HTERT RPE-1 (cell line): ENCODE data around the gene ALDH3A2.

Experiments
- in situ Hi-C: fragments of 300-500 bp; cut with MboI; formaldehyde crosslinking; loops from 4 replicates; pipeline ENCODE4 v1.14.3; 2020; ENCODE audit warnings: low sequenced_read_pairs

ALDH3A2 gene

DNA sequence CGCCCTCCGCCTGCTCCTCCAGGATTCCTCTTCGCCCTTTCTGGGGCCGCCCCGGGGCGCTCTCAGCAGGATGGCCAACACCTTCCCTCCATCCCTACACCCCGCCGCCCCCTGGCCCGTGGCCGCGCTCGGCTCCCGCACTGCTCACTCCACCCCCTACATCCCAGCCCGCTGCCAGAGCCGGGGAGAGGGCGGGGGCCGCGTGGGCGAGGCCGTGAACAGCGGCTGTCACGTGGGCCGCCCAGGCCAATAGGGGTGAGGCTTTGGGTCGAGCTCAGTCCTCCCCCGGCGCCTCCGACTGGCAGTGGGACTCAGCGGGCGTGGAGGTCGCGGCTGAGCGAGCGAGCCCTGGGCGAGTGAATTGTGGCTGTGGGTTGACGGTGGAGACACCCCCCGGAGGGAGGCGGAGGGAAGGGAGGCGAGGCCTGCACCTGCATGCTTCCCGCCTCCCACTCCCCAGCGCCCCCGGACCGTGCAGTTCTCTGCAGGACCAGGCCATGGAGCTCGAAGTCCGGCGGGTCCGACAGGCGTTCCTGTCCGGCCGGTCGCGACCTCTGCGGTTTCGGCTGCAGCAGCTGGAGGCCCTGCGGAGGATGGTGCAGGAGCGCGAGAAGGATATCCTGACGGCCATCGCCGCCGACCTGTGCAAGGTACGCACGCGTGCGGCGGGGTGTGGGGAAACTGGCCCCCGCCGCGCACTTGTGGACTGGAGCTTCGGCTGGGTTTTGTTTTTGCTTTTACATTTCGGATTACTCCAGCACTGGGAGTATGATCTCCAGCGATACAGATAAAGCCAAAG lies at the start of gene ALDH3A2:
Gene ALDH3A2, plus strand, starts transcription at position 277 of the 799 bp plus-strand sequence. Its CDS starts 221 bp downstream, at position 498.
- in situ Hi-C loops, result no loop called here

DNA sequence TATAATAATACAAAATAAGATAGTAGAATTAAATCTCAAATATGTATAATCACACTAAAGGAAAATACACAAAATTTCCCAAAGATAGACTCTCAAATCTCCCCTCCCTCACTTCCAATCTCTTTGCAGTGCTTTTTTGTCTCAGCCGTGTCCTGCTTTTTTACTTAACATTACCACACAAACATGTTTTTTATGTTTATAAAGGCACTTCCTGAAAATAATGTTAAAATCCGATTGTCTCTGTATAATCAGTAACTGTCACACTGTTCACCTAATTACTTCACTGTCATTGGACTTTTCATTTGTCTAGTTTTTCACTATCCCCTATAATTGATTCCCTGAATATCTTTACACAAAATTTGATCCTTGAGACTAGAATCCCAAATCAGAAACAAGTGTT lies 38.2 kb upstream of the ALDH3A2 start:
- in situ Hi-C loops, result no loop called here

DNA sequence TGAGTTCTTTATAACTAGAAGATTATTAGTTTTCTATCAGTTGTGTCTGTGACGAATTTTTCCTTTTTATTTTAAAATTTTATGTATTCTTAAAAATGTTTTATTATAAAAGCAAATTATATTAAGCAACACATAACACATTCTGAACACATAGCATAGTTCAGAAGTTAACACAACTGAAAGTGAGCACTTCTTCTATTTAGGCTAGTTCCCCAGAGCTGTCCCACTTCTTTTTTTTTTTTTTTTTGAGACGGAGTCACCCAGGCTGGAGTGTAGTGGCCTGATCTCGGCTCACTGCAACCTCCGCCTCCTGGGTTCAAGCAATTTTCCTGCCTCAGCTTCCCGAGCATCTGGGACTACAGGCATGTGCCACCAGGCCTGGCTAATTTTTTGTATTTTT lies 37.7 kb upstream of the ALDH3A2 start:
- in situ Hi-C loops, result no loop called here

DNA sequence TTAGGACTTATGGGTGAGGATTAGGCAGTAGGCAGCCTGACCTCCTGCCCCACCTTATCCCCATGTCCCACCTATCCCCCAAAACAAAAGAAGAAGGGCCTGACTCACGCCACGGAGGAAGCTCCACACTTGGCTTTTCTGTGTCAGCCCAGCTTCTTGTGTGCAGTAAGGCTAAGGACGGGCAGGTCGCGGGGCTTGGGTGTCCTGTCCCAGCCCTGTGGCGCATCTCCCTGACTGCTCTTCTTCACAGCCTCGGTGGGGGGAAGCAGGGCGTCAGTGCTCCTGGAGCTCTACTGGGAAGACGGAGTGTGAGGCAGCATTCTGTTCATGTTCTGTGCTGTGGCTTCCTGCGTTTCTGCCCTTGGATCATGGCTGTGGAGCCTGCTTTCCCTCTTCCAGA lies 34.6 kb upstream of the ALDH3A2 start:
- in situ Hi-C loops, result no loop called here

DNA sequence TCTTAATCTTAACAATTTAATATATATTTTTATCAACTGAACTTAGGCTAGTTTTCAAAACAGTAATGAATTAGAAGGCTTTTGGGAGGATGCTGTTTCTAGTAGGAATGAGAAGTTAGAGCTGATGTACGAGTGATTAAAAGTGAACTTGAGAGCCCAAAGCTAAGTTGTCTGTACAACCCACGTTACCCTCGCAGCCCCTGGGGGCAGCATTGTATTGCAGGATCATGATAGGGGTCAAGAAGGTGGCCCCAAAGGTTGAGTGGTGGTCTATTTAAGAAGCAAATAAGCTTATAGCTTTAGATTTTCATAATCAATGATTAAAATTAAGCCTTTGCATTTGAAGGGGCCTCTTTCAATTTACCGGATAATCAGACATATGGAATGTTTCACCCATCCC lies 33.7 kb upstream of the ALDH3A2 start:
- in situ Hi-C loops, result no loop called here

DNA sequence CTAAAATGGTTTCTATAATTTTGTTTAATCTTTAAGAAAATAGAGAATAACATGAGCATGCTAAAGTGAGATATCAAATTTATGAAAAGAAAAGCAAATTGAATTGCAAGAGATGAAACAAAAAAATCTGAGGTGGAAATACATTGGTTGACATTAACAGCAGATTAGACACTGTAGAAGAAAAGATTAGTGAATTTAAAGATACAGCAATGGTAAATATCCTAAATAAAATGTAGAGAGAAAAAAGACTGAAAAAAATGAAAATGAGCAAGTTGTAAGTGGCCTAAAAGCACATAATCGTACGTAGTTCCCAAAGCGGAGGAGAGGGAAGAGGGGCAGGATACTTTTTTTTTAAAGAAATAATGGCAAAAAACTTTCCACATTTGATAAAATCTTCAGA lies 30.5 kb upstream of the ALDH3A2 start:
- in situ Hi-C loops, result no loop called here

DNA sequence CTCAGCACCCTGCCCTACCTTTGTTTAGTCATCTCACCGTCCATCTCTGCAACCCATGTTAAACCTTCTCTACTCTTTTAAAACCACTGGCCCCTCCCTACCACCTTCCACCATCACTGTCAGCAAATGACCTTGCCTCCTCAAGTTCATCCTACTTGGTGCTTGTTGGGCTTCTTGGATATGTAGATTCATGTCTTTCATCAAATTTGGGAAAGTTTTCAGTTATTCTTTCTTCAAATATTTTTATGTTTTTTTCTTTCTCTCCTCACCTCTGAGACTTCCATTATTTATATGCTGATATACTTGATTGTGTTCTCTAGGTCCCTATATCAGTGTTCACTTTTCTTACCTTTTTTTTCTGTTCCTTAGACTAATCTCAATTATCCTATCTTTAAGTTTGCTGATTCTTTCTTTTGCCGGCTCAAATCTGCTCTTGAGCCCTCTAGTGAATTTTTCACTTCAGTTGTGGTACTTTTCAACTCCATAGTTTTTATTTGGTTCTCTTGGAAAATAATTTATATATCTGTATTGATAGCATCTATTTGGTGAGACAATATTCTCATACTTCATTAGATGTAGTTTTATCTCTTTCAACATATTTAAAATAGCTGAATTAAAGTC lies 28.7 kb upstream of the ALDH3A2 start:
- in situ Hi-C loops, result no loop called here

DNA sequence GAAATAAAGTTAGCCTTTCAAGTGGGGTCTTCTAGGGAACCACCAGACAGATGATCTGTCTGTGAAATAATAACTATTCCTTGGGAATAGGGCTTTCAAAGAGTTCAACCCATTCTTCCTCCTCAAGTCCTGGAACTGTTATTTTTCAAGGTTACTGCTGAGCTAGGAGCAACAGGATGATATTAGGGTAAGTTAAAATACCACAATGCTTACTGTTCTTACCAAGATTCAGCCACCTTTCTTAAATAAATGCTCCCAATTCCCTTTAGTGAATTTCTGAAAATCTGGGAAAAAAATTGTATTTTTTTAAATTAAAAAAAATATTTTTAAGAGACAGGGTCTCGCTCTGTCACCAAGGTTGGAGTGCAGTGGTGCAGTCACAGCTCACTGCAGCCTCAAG lies 26.9 kb upstream of the ALDH3A2 start:
- in situ Hi-C loops, result no loop called here

DNA sequence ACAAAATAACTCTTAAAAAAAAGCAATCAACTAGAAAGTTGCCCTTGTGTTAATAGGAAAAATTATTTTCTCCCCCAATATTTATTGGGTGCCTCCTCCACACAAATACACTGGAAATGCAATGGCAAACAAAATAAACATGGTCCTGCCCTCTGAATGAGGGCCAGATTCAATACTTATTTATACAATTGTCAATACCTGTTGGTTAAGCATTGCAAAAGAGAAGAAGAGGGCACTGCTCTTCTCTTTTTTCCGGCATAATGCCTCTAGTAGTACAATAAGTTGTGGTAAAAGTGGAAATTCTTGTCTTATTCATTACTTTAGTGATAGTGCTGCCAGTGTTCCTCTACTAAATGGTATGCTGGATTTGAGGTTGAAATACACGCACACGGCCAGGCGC lies 22.5 kb upstream of the ALDH3A2 start:
- in situ Hi-C loops, result no loop called here

DNA sequence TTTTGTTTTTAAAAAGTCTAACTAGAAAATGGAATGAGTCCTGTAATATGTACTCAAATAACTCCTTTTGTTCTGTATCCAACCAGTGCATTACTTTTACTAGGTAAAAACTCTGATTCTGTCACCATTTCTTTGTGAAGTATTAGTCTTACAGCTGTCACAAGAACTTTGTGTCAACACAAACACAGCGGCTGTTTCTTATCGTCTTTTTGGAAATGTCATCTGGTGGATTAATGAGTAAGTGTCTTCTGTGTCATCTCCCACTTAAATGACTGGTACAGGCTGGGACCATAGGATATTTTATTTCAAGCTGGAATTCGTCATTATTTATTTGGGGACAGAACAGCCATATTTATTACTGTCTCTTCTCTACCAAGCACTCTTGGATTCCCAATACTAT lies 19.1 kb upstream of the ALDH3A2 start:
- in situ Hi-C loops, result no loop called here

DNA sequence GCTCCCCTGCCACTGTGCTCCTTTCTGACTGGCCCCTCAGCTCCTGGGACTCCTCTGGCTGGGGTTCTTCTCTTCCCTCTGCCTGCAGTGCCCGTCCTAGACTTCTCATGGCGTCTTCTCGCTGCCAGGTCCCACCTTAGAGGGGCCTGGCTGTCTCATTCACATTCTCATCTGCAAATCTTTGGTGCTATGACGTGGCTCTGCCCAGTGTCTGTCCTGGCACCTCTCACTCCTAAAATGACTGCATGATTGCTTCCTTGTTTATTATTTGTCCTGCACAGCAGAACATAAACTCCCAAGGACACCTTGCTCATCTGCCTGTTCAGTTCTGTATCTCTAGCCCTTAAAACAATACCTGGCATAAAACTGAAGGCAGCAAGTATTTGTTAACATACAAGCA lies 18.5 kb upstream of the ALDH3A2 start:
- in situ Hi-C loops, result no loop called here

DNA sequence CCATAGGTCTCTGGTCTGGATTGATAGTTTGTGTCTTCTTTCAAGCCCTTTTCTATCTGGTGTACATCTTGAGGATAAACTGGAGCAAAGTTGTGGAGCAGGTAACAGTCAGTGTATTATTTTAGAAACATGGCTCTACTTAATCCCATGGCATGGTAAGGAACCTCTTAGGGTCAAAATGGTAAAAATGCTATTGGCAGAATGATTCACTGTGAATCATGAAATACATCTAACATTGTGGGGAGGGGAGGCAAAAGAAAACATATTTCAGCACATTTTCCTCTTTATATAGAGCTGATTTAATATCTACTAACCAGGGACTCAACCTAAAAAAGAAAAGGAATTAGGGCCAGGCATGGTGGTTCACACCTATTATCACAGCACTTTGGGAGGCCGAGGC lies 17.9 kb upstream of the ALDH3A2 start:
- in situ Hi-C loops, result no loop called here

DNA sequence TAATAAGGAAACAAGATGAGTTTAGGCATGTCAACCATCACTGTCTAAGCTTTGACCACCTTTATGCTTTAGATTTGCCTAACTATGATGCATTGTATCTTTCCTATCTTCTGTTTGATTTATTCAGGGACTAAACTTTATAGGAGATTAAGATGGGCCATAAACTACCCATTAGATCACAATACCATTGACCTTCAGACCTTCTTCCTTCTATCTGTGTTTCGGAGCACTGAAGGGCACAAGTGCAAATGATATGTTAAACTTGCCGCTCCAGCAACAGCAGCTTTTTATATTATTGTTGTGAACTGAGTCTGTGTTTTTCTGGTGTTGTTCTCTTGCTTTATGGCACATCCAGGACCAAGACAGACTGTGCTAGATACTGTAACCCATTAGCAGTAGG lies 16.6 kb upstream of the ALDH3A2 start:
- in situ Hi-C loops, result no loop called here

DNA sequence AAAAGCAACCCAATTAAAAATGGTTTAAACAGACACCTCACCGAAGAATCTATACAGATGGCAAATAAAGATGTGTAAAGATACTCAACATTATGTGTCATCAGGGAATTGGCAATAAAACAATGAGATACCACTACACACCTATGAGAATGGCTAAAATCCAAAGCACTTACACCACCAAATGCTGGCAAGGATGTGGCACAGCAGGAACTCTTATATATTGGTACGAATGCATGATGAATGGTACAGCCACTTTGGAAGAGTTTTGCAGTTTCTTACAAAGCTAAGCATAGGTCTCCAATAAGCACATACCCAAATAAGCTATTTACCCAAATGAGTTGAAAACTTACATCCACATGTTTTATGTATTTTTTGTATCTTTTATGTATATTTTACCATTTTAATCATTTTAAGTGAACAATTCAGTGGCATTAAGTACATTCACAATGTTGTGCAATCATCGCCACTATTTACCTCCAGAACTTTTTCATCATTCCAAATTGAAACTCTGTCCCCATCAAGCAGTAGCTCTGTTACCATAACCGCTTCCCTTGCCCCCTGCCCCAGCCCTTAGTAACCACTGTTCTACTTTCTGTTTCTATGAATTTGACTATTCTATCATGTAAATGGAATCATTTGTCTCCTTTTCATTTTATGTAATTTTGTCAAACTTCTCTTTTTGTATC lies 6.7 kb upstream of the ALDH3A2 start:
- in situ Hi-C loops, result no loop called here

DNA sequence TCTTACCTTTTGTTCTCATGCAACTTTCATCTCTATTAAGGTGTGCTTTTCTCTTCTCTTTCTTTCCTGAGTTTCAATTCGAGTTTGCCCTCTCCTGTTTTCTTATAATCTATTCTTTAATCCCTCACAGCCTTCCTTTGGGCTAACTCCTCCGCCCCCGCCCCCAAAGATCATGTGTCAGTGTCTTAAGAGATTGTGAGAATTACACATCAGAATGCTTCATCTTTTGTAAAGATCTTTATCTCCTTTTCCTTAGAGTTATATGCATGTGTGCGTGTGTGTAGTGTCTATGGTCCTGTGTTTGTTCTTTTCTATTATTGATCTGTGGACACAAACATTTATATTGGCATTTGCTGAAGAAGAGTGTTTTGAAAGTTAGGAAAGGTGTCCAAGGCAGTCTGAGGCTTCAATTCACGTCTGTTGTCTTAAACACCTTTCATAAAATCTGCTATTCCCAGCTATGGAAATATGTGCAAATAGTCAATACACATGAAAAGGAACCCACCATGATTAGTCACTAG lies 6.1 kb upstream of the ALDH3A2 start:
- in situ Hi-C loops, result no loop called here

DNA sequence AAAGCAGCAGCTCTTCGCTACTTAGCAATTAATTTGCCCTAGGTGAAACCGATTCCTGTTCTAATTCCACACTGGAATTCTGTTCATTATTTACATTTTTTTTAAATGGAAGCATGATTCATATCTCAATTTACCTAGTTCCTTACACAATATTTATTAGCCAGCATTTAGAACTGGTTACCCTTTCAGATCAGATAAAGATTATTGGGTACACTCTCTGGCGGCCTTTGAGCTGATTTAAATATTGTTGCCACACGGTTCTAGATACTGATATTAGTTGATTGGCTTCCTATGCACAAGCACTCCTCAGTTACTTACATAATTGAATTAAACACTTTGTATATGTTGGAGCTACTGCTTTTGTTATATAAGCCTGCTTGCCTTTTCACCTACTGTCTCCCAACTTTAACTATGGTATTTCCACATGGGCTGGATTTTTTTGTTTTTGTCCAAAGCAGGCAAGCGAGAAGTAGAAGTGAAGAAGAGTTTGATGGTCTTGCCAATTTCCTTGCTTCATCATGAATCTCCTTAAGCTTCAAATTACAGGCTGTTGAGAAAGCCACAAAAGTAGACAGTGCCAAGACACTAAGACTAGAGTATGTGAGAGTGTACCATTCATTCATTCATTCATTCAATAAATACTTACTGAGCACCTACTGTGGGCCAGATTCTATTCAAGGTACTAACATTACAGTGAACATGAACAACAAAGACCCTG lies 3.9 kb upstream of the ALDH3A2 start:
- in situ Hi-C loops, result no loop called here

DNA sequence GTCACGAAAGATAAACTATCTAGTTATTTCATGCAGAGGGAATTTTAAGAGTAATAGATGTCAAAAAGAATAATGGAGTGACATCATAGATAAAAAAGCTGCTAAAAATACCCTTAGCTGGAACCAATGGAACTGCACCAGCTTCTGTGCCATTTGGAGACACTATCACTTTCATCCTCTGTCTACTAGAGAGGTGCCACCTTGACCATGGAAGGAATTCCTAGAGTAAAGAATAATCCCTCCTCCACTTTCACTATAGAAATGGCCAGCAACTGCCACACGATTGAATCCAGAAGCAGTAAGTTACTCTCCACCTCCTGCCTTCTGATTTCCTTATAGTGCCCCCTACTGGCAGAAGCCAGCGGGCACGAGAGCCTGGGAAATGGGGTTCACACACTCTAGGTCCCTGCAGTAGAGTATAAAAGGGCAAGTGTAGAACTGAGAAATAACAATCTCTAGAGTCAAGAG lies 2.8 kb upstream of the ALDH3A2 start:
- in situ Hi-C loops, result no loop called here

DNA sequence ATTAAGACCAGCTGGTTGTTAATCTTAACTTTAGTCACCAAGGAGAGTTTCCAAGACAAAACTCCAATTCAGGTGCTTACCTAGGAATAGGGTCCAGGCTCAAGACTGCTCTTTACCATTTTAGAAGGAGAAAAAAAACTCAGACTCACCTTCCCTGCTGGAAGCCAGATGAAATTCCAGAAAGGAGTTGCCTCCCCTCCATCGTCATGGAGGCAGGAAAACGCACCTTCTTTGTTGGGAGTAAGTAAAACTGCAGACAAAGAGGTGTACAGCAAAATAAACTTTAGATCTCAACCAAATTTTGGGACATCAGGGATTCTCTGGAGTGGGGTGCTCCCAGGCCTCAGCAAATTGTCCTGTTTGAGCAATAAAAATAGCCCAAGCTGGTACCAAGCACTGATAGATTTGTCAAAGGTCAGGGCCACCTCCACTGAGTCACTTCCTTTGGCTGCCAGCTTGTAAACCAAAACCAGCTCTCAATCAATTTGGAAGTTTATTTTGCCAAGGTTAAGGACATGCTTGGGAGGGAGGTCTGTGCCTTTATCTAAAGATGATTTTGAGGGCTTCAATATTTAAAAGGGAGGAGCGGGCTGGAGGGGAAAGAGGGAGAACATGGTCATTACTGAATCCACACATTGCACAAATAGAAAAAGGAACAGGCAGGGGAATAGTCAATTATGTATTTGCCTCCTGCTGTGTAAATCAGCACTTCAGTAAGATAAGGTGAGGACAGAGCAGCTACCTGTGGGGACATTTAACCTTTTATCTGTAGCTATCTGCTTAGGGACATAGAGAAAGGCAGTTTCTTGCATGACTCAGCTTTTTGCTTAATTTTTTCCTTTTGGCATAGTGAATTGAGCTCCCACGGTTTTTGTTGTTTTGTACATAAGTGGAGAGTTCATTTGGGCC lies 1.5 kb upstream of the ALDH3A2 start:
- in situ Hi-C loops, result no loop called here

DNA sequence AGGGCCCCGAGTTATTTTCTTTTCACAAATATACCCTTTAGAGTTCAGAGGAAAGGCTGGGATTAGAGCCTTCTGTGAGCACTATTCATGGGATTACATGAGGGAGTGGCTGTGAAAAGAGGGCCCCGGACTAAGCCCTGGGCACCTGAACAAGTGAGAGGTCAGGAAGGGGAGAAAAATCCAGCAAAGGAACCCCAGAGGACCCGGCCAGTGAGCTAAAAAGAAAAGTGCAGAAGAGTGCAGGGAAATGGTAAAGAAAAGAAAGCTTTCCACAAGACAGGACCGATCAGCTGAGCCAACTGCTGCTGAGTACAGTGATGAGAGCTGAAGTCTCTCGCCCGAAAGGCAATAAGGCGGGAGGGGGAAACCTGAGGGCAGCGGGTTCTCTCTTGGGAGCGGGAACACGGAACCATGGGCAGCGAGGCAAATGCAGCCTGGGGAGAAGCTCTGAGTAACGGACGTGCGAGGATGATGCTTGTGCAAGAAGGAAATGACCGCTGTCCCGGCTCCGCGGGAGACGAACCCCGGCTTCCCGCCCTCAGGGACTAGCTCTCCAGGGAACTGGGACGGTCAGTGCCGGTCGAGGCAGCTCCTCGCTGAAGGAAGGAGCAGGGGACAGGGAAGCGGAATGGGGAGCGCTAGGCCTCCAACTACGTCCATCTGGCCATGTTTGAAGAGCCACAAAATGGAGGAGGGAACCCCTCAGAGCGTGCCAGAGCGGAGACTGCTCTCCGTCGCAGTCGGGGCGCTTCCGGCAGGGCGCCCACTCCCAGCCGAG lies 665 bp upstream of the ALDH3A2 start:
- in situ Hi-C loops, result no loop called here

DNA sequence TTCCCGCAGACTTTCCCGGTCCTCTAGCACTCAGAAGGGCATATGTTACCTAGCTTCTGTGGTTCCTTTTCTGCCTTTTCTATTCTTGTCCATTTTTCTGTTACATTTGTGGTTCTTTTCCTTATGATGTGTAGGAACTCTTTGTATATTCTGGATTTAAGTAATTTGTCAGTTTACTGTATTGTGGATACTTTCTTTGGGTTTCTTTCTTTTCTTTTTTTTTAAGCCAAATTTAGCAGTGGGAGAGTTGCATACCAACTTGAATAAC lies 657 bp downstream of the ALDH3A2 start:
- in situ Hi-C loops, result no loop called here
